Loucy (cell line): ENCODE data around the gene TP53INP2.

Experiments used
- EZH2phosphoT487 ChIP-seq: fragments of 200-600 bp; IDR thresholded peaks from 2 replicates; pipeline ENCODE4 v1.6.1; 2018; ENCODE audit warnings: antibody characterized with exemption, mild to moderate bottlenecking, moderate library complexity, borderline replicate concordance
- TF ChIP-seq, protein P1 (sequence below): fragments of 200-600 bp; sonication (generic); conservative IDR thresholded peaks from 2 replicates; pipeline ENCODE4 v1.5.1; 2014; ENCODE audit warnings: mild to moderate bottlenecking, antibody characterized with exemption, low read length

DNA sequence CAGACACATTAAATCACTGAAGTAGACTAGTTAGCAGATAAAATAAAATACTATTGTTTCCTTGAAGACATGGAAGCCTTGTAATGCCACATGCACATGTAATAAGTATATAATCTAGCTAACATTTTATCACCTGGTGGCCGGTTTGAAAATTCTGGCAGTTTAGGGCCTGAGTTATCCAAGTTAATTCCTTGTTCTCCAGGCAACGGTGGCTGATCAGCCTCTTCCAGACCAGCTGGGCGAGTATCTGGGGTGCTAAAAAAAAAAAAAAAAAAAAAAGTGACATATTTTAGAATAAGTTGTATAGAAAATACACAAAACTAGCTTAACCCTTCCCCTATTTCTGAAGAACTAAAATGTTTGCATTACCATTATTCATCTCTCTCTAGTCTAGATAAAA is 42.5 kb downstream of the TP53INP2 start:
- TF ChIP-seq, protein P1, sequence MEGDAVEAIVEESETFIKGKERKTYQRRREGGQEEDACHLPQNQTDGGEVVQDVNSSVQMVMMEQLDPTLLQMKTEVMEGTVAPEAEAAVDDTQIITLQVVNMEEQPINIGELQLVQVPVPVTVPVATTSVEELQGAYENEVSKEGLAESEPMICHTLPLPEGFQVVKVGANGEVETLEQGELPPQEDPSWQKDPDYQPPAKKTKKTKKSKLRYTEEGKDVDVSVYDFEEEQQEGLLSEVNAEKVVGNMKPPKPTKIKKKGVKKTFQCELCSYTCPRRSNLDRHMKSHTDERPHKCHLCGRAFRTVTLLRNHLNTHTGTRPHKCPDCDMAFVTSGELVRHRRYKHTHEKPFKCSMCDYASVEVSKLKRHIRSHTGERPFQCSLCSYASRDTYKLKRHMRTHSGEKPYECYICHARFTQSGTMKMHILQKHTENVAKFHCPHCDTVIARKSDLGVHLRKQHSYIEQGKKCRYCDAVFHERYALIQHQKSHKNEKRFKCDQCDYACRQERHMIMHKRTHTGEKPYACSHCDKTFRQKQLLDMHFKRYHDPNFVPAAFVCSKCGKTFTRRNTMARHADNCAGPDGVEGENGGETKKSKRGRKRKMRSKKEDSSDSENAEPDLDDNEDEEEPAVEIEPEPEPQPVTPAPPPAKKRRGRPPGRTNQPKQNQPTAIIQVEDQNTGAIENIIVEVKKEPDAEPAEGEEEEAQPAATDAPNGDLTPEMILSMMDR, result no peak
- TF ChIP-seq EZH2phosphoT487, result no peak
